GM21367 (cell line): ENCODE results near the gene RNMT.
A peak's percentile ranks its signal among the peaks of the same experiment; 100 is the strongest.
"Not testable (repeated sequence)": the region's sequence is repeated elsewhere in the genome, so short reads cannot be mapped to it uniquely, and the experiment has no call there.

Experiments used
- ATAC-seq: cut with Tn5 transposase; IDR thresholded peaks from one replicate; pipeline ENCODE4 v1.9.1; 2021; ENCODE audit not compliant: unreplicated experiment

RNMT gene

DNA sequence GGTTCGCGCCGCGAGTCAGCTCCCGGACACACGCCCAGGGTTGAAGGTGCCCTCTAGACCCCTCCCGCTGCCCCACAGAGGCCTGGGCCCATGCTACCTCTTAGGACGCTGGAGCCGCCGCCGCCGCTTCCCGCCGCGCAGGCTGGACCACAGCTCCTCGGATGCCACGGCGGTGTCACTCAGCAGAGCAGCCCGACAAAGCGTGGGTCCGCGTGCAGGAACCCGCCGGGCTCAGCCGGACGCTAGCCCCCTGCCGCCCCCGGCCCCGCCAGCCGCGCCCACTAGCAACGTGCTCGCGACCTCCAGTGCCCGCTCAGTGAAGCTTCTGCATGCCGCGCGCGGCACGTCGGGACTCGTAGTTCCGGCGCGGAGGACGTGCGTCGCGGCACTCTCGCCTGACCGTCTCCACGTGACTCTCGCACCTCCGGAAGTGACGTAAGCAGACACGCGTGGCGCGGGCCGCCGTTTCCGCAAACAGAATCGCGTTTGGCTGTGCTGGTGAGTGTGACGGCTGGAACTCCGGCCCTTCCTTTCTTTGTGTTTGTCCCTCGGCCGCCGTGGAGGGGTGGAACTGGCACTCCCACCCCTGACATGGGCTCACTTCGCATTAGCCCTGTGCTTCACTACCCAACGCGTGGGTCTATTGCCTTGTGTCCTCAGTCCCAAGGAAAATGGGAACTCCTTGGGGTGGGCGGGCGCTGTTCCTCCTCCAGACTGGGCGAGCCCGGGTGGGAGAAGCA, at the start of gene RNMT, which contains the start of gene FAM210A:
RNMT (plus strand) TSS at position 442 of the 740 bp plus-strand sequence. CDS start 4,845 bp downstream, outside the sequence.
FAM210A (minus strand) TSS at position 327 of the 740 bp plus-strand sequence. CDS start 44,481 bp downstream, outside the sequence.
- peak; percentile 88 for ATAC-seq

DNA sequence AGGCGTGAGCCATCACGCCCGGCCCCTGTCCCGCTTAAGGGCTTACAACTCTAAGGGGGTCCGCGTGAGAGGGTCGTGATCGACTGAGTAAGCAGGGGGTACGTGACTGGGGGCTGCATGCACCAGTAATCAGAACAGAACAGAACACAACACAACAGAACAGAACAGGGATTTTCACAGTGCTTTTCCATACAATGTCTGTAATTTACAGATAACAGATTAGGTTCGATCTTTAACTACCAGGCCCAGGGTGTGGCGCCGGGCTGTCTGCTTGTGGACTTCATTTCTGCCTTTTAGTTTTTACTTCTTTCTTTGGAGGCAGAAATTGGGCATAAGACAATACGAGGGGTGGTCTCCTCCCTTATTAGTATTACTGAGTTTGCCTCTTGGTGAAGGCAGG, 49.1 kb upstream of the RNMT start:
- ATAC-seq, result not testable (repeated sequence)

DNA sequence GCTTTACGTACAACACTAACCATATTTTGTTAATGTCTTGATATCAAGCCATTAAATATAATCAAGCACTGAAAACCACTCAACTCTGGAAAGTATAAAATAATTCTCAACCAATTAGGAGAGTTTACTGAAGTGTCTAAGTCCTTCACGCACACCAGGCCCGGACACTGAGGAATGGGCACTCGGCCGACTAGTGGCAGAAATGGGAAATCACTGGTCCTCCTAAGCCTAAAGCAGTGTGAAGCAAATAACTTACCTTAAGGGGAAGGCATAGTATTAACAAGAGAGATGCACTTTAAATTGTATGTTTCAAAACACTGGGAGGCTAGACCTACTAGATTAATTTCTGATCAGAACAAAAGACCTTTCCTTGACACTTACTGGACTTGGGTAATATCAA, 45.9 kb upstream of the RNMT start:
- no peak for ATAC-seq

DNA sequence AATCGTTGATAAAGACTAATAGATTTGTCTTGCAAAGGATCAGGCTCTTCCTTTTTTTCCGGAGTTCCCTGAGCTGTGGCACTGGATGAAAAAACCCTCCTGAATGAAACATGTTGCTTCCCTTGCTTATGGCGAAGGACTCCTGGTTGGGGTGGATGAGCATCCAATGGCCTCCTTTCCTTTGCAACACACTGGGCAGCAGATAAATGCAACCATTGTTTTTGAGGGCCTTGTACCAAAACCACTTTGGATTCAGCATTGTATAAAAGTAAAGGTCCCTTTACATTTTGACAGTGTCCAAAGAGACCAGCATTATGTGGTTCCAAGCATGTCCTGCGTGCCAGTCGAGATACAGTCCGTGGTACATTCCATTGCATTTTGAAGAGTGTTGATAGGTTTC, 44.8 kb upstream of the RNMT start:
- ATAC-seq, result no peak

DNA sequence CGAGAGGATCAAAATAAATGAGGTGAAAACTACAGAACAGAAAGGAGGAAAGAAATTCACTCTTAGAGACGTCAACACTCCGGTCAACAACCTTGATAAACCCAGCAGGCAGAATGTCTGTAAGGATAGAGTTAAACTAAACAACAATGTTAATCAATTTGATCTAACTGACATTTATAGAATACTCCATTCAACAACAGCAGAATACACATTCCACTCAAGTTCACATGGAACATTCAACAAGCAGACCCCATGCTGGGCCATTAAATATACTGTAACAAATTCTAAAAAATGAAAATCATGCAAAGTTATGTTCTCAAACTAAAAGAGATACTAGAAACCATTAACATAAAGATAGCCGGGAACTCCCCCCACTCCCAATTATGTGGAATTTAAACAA, 41.9 kb upstream of the RNMT start:
- ATAC-seq, result no peak

DNA sequence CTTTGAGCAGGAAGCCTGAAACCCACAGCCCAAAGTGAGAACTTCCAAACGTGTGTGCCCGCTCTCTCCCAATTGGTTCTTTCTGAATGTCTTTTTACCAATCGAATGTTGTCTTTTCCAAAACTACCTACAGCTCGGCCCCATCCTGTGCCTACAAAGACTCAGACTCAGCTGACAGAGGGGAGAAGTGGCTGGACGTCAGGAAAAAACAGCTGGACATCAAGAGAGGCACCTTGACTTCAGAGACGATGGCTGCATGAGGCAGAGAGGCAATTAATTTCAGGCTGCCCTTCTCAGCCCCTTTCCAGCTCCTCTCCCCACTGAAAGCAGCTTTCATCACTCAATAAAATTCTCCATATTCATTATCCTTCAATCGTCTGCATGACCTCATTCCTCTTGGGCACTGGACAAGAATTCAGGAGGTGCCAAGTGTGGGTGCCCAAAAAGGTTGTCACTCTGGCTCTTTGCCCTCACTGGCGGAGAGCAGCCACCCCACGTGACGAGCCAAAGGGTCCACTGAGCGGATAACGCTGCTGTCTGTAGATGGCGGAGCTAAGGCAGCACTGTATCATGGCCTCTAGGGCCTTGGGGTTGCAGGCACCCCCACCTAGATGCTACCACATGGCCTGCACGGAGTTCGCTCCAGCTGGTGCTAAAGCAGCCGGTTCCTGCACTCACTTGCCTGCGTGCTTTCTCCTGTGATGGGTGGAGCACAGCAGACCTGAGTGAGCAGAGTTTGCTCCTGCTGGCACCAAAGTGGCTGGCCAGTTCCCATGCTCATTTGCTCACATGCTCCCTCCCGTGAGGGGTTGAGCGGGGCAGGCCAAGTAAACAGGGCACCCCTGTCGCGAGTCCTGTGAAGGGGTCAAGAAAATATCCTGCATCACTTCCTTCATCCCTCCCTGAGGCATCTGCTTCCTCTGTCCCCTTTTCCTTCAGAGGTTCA, 38.0 kb upstream of the RNMT start:
- ATAC-seq, result no peak

DNA sequence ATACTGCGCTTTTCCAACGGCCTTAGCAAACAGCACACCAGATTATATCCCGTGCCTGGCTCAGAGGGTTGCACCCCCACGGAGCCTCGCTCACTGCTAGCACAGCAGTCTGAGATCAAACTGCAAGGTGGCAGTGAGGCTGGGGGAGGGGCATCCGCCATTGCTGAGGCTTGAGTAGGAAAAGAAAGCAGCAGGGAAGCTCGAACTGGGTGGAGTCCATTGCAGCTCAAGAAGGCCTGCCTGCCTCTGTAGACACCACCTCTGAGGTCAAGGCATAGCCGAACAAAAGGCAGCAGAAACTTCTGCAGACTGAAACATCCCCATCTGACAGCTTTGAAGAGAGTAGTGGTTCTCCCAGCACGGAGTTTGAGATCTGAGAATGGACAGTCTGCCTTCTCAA, 36.4 kb upstream of the RNMT start:
- not testable (repeated sequence) for ATAC-seq

DNA sequence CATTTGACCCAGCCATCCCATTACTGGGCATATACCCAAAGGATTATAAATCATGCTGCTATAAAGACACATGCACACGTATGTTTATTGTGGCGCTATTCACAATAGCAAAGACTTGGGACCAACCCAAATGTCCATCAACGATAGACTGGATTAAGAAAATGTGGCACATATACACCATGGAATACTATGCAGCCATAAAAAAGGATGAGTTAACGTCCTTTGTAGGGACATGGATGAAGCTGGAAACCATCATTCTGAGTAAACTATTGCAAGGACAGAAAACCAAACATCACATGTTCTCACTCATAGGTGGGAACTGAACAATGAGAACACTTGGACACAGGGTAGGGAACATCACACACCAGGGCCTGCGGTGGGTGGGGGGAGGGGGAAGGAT, 31.1 kb upstream of the RNMT start:
- not testable (repeated sequence) for ATAC-seq

DNA sequence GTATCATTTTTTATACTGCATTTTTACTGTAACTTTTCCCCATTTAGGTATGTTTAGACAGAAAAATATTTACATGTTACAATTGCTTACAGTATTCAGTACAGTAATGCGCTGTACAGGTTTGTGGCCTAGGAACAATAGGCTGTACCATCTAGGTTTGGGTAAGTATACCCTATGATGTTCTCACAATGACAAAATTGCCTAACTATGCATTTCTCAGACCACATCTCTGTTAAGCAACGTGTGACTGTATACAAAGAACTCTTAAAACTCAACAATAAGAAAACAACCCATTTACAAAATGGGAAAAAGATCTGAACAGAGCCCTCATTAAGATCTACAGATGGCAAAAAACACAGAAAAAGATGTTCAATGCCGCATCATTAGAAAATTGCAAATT, 29.5 kb upstream of the RNMT start:
- no peak for ATAC-seq

DNA sequence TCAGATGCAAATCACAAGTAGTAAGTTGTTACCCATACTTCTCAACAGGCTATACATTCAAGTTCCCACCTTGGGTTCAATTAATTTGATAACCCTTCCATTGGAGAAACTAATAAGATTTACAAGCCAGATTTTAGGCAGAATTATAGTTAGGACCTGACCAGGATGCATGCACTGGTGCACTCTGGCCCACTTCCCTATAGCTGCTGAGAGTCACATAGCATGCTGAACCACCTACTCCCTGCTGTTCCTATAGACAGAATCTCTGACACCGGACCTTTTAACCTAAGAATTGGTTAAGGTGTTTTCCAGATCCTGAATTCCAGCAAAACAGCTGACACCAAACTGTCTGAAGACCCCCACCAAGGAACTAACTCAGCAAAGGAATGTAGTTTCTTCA, 26.3 kb upstream of the RNMT start:
- ATAC-seq, result no peak

DNA sequence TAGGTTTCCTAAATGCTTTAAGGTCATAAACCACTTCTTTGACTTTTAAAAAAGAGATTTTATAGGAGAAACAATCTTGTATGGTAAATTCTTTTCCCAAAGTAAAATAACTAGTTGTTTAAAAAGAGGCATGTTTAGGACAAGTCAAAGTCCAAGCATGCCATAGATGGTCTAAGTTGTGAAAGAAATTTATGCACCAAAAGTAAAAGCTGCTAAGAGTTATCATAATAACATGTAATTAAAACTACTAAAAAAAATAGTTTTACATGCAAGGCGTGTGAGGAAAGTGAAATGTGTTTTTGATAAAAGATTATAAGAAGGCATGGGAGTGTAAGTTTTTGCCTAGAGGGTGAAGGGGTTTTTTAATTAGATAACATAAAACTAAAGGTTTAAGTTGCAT, 22.6 kb upstream of the RNMT start:
- ATAC-seq, result no peak

DNA sequence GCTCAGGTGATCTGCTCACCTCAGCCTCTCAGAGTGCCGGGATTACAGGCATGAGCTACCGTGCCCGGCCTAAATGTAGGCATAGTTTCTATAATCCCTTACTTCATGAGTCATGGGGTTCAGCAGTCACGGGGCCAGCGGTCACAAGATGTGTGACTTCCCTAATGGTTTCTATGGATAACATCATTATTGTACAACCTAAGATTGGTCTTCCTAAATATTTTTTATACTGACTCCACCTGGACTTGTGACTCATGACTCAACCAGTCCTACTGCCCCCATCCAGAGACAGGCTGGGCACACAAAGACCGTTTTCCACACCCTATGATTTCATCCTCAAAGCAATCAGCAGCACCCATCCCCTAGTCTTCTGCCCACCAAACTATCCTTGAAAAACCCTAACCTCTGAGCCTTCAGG, 16.1 kb upstream of the RNMT start:
- no peak for ATAC-seq

DNA sequence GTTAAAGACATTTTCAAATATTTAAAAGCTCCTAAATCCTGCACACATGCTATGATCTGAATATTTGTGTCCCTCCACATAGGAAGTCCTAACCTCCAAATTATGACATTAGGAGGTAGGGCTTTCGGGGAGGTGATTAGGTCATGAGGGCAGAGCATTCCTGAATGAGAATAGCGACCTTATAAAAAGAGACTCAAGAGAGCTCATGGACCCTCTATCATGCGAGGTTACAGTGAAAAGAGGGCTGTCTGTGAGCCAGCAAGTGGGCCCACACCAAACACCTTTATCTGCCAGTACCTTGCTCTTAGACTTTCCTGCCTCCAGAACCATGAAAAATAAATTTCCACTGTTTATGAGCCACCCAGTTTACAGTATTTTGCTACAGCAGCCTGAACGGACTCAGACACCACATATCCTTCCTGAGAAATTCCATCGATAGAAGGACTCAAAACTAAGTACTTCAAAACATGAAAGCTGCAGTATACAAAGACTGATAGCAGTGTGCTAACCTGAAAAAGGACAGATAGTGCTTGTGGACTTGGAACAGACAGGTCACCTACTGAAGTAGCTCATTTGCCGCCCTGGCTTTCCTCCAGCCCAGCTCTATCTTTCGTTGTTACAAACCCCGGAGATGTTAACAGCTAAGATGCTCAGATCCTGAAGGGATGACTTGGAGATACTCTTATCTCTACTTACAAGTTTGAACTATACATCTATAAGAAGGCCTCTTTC, 13.9 kb upstream of the RNMT start:
- ATAC-seq, result no peak

DNA sequence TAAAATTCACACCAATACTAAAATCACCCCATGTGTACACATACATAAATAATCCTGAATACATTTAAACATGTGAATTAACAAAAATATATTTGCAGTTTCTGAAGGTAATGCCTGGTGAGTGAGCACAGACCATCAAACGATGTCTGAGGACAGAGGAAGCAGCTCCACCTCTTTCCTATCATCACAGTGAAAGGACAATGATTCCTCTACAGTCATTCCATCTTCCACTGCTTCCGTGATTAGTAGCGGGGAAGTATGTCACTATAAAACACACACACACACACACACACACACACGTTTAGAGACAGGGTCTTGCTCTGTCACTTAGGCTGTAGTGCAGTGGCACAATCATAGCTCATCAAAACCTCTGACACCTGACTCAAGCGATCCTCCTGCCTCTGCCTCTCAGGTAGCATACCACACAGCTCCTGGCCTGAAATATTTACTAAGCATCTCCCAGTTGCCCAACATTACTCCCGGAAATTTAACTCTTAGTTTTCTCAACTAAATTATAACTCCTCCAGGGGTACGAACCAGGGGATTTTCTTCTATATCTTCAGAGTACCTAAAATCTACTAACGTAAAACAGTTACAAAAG, 12.9 kb upstream of the RNMT start:
- no peak for ATAC-seq

DNA sequence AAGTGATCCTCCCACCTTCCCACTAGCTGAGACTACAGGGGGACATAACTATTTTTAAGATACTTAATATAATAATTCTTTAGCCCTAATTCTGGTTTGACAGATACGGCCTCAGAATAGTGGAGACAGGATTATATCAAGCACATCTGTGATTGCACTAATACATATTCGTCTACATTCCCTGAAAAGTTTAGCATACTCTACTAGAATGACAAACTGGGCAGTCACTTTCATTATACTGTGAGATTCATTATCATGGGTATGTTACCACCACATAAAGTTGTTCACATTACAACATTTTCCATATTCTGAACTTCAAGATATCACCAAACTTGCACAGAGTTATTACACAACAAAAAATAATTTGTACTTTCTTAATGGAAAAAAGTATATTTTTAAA, 11.1 kb upstream of the RNMT start:
- ATAC-seq, result no peak

DNA sequence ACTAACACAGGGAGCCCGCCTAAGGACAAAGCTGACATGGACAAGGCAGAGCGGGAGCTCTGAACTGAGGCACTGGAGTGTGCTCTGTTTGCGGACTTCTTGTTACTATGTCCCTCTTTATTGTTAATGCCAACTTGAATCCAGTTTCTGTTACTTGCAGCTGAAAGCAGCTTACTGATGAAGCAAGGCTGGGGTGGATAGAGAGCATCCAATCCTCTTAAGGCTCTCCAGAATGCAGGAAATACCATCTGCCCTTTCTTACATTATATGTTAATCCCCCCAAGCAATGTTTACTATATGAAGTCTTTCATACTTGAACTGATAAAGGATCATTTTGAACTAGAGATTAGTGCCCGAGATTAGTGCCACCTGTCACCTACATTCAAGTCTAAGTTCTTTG, 9.6 kb upstream of the RNMT start:
- no peak for ATAC-seq

DNA sequence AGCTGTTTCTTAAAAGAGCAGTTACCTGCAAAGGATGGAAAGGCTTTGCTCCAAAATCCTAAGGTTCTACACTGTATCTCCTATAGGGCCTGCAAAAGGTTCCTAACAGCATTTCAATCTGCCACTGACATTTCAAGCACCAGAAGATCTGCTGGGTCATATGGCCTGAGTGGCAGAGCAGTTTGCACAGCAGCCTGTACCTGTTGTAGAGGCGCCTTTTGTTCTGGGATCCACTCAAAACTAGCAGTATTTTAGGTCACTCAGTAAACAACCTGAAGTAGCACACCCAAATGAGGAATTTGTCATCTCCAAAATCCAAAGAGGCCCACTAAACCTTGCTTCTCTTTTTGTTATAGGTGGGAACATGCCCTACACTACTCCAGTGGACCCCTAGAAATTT, 6.3 kb upstream of the RNMT start:
- no peak for ATAC-seq

DNA sequence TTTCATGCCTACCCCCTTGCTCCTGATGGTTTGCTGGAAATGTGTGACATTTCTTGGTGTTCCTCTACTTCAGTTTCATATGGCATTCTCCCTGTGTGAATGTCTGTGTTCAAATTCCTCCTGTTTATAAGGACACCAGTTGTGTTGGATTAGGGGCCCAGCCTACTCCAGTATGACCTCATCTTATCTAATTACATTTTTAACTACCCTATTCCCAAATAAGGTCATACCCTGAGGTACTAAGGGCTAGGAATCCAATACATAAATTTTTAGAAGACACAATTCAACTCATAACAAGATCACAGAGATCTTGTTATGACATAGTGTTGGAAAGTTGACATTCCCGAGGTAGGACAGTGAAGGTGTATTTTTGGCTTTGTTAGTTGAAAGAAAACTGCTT, 5.6 kb upstream of the RNMT start:
- no peak for ATAC-seq

DNA sequence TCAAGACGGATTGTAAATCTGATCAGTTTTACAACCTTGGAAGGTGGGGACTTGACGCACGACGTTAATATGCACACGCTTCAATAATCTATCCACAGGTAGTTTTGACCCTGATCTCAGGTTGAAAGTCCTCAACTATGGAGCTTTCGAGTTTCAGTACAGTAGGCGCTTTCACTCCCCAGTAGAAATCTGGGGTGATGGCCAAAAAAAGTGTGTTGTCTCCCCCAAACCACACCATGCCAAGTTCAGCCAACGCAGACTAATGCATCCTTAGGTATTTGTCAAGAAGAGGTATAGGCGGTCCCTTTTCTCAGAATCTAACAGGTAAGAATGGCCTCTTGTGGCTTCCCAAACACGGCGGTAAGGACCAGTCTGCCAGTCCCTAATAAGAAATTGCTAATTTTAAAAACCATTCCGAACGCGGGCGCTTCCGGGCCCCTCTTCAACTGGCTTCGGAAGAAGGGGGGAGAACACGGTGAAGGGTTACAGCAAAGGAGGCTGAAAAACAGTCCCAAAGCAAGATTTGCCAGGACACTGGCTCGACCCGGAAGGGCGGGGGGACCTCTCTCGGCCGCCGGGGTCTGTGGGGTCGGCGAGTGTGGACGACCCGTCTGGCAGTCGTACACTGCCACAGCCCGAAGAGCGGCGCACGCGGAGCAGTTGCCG, 774 bp upstream of the RNMT start:
- ATAC-seq, result peak; percentile 19

DNA sequence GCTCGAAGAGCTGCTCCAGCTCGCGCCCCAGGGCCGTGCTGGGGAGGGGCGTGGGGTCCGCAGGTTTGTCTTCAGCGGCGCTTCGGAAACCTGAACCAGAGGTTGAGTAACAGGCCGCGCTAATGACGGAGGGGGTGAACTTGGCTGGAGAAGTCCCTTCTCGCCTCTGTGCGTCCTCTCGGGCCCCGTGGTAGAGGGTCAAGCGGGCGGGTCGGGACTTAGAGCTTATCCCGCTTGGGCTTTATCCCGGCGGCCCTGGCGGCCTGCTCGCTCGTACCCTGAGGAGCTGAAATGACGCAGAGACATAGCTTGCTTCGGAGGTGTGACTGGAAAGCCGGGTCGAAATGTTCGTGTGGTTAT, 479 bp downstream of the RNMT start:
- peak; percentile 10 for ATAC-seq
